ENCODE measurements around the gene LANCL1.

LANCL1 gene

GRCh38 chr2:210387074-210387473 lies 89.5 kb downstream of the LANCL1 start:
- DNase-seq, result no peak

Data from MV-4-11 (cell line).